ENCODE results near the gene CYP2A13. TPM values are rescaled to one million over a fixed set of nuclear protein-coding genes. Genes with fewer than 3 reads are reported as not detected.
A peak's percentile ranks its signal among the peaks of the same experiment; 100 is the strongest.
"Not testable (repeated sequence)": the region's sequence is repeated elsewhere in the genome, so short reads cannot be mapped to it uniquely, and the experiment has no call there.

Gene CYP2A13
- total RNA-seq, 1 donor from 2014 or later = not detected

DNA sequence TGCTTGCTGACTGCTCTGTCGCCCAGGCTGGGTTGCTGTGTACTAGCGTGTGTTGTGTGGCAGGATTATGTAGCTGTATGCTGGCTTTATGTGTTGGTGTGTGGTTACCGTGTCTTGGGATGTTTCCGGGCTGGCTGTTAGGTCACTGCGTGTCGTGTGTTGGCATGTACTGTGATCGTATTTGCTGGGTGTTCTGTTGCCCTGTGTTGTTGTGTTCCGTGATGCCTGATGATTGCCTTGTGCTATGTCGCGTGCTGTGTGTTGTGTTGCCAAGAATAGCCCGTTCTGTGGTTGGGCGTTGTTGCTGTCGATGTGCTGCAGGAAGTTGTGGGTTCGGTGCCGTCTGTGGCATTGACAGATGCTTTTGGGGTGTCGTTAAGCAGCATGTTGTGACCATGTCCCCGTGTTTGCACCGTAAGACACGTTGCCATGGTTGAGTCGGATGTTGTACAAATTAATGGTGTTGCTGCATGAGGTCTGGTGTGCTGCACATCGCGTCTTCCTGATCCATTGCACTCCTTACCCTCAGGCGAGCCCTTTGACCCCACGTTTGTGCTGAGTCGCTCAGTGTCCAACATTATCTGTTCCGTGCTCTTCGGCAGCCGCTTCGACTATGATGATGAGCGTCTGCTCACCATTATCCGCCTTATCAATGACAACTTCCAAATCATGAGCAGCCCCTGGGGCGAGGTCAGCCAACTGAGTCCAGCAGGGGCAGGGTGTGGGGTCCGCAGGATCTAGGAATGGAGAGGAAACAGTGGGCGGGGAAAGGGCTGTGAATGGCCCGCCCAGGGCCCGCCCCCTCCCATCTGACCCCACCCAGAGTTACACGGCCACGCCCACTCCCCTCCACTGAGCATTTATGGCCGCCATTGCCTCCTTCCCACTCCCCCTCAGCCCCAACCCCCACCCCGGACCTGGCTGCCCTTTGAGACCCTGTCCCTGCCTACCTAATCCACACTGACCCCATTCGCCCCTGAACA lies 33.0 kb downstream of the CYP2A13 start:
- DNase-seq (ENCODE audit: low spot score) = not testable (repeated sequence)

DNA sequence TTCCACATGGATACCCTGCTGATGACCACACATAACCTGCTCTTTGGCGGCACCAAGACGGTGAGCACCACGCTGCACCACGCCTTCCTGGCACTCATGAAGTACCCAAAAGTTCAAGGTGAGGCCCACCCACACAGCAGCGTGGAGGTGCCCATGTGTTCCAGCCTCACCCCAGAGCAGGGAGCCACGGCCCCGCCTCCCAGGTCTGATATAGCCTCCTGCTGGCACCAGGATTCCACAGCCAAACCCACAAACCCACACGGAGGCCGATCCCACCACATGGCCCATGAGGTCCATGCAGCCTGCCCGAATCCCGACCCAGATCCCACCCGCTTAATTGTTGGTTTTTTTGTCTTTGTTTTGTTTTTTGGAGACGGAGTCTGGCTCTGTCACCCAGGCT lies 34.6 kb downstream of the CYP2A13 start:
- DNase-seq (ENCODE audit: low spot score) = not testable (repeated sequence)

DNA sequence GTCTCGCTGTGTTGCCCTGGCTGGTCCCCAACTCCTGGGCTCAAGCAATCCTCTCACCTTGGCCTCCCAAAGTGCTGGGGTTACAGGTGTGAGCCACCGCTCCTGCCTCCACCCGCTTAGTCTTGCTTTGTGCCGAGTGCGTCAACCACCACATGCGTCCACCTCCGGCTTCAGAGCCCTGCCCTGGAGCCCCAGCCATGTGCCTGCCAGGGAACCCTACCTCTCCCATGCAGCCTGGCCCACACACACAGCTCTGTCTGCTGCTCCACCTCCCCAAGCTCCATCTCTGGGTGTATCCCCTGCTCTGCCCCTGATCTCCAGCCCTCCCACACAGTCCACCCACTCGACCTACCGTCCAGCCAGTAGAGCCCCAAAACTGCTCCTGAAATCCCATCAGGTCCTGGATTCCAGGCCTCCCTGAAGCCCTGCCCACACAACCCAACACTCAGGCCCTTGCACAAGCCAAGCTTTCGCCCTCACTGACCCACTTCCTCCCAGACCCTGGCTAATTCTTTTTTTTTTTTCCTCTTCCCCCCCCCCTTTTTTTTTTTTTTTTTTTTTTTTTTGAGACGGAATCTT lies 35.6 kb downstream of the CYP2A13 start:
- DNase-seq (ENCODE audit: low spot score) = no peak

DNA sequence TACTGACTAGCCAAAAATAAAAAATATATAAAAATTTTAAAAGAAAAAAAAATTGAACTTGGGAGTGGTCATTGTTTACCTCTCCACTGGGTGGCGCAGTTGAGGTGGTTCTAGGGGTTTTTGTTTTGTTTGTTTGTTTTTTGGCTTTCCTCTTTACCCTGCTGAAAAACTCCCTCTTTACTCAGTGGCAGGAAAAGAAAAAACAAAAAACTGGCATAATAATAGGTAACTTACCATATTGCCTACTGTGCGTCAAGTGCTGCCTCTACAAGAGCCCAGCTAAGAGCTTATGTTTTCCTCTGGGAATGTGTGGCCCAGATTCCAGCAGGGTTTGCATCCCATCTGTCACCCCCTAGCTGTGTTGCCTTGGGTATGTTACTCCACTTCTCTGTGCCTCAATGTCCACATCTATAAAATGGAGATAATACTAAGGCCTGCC lies 38.5 kb downstream of the CYP2A13 start:
- not testable (repeated sequence) for DNase-seq (ENCODE audit: low spot score)

DNA sequence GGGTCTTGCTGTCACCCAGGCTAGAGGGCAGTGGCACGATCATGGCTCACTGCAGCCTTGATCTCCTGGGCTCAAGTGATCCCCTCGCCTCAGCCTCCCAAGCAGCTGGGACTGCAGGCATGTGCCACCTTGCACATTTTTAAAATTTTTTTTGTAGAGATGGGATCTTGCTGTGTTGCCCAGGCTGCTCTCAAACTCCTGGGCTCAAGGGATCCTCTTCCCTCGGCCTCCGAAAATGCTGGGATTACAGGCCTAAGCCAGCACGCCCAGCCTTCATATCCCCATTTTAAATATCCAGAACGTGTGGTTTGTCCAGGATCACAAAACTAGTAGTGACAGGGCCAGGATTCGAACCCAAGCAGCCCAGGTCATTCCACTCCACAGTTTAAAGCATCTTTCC lies 39.1 kb downstream of the CYP2A13 start:
- DNase-seq (ENCODE audit: low spot score) = not testable (repeated sequence)

DNA sequence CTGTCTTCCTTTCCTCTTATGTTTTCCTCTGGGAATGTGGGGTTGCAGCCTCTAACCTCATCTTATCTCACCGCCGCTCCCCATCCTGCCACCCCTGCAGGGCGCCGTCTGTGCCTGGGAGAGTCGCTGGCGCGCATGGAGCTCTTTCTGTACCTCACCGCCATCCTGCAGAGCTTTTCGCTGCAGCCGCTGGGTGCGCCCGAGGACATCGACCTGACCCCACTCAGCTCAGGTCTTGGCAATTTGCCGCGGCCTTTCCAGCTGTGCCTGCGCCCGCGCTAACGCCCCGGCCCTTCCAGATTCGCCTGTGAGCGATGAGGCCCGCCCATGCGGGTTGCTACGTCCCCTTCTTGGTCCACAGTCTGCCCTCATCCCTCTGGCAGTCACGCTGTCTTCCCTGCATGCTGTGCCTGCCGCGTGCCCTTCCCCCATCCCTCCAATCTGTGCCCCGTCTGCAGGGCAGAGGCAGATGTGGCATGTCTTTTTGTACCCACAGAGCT lies 39.6 kb downstream of the CYP2A13 start:
- DNase-seq (ENCODE audit: low spot score) = peak; percentile 84

DNA sequence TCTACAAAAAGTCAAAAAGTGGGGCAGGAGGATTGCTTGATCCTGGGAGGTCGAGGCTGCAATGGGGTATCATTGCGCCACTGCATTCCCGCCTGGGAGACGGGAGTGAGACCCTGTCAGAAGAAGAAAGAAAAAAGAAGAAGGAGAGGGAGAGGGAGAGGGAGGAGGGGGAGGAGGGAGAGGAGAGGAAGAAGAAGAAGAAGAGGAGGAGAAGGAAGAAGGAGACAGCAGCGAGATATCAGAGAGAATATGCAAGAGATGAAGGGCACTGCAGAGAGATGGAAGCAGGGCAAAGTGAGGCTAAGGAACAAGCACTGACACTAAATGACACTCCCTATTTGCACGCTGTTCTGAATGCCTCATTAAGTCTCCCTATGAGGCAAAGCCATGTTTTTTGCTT lies 40.4 kb downstream of the CYP2A13 start:
- DNase-seq (ENCODE audit: low spot score) = no peak

DNA sequence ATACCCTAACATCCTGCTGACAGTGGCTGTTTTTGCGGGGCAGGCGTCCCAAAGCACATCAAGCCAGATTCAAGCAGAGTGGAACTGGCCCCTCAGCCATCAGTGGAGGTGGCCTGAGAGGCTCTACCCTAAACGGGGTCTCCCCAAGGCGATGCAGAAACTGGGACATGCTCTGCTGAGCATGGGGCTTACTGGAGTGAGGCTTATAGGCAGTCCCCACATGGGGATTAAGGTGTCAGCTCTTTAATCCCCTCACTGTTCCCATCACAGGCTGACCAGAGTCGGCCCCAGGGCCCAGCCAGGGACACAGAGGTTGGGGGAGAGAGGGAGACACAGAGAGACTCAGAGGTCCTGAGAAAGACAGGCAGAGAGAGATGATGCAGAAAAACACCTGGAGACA lies 42.9 kb downstream of the CYP2A13 start:
- no peak for DNase-seq (ENCODE audit: low spot score)

DNA sequence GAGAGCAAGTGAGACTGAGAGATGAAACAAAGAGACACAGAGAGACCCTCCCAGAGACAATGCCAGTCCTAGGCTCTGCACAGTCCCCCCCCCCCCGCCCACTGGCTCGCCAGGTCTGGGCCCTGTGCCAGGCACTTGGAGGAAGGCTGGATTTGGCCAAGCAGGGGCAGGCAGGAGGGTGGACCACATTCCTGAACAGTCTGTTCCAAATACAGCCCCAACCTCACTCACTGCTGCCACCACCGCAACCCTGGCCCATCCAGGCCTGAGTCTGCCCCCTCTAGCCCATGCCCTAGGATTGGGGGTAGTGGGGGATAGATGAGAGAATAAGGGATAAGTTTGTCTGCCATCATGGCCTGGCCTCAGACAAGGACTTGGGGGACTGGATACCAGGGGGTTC lies 45.0 kb downstream of the CYP2A13 start:
- DNase-seq (ENCODE audit: low spot score) = no peak

DNA sequence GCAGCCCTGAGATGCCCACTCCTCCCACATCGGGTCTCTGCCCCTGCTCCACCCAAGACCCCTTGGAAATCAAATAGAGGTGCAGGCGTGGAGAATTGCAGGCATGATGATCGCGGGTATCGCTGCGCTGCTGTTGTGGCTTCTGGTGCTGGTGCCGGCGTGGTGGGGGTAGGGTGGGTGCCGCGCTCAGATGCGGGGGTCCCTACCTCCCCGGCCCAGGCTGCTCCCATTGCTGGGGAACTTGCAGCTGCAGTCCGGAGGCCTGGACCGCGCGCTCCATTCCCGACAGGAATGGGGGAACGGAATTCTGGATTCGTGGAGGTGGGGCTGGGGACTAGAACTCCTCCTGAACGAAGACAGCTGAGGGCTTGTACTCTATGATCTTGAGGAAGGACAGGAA lies 46.4 kb downstream of the CYP2A13 start:
- no peak for DNase-seq (ENCODE audit: low spot score)

DNA sequence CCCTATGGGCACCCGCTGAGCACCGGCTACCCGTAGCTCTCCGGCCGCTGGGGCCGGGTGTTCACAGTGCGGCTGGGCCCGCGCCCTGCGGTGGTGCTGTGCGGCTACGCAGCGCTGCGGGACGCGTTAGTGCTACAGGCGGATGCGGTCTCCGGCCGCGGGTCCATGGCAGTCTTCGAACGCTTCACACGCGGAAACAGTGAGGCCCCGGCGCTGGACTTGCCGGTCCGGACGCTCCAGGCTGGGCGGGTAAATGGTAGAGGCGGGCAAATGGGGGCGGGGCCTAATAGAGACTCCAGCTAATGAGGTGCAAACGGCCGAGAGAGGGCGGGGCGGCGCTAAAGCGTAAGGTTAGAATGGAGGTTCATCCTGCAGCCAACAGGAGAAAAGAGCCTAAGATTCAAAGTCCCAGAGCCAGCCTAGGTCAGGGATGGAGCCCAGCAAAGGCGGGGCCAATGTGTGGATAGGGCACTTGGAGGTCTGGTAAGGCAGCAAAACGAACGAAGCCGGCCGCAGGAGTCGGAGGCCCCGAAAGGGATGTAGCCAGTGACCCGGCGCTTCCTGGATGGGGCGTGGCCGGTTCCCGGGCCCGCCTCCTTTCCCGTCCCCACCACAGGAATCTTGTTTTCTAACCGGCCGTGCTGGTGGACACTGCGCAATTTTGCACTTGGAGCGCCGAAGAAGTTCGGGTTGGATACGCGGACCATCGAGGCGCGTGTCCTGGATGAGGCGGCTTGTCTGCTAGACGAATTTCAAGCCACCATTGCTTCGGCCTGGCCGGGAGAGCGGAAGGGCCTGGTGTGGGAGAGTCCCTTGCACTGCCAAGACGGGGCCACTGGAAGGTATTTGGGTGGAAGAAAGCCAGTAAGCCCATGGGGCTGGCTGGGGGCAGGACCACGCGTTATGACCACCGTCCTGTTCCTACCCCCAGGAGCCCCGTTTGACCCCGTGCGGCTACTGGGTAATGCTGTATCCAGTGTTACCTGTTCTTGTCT lies 47.4 kb downstream of the CYP2A13 start:
- not testable (repeated sequence) for DNase-seq (ENCODE audit: low spot score)

DNA sequence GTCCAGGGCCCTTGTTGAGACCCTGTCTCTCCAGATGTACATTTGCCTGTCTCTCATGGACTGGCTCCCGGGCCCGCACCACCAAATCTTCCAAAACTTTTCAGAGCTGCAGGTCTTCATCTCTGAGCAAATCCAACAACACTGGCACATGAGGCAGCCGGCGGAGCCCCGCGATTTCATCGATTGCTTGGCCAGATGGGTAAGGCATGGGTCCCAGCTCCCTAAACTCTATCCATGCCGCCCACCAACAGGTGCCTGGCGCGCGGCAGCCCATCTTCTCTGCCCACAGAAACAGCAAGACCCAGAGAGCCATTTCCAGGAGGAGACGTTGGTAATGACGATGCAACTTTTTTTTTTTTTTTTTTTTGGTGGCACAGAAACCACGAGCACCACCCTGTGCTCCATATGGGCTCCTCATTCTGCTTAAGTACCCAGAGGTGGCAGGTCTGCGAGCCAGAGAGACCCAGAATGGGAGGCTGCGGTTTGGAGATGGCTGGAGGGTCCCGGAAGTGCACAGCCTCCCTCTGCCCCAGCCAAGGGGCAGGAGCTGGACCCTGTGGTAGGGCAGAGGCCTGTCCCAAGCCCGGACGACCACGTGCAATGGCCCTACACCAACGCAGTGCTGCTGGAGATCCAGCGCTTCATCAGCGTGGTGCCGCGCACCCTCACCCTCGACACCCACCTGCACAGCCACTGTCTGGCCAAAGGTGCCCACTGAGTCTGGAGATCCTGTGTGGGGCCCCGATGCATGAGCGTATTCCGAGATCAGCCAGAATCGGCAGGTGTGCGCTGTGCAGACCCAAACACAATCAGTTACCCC lies 48.6 kb downstream of the CYP2A13 start:
- DNase-seq (ENCODE audit: low spot score) = no peak

DNA sequence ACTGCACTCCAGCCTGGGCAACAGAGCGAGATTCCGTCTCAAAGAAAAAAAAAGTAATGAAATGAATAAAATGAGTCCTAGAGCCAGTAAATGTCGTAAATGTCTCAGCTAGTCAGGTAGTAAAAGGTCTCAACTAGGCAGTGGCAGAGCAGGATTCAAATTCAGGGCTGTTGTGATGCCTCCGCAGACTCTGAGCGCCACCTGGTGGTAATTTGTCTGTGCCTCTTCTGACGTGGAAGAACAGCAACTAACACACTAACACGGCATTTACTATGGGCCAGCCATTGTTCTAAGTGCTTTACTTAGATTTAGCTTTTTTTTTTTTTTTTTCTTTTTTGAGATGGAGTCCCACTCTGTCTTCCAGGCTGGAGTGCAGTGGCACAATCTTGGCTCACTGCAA lies 56.2 kb downstream of the CYP2A13 start:
- peak; percentile 81 for DNase-seq (ENCODE audit: low spot score)

Other genes with a start within 250 kb of the CYP2A13 start
- not detected for gene CYP2A6, start 238.0 kb upstream of the CYP2A13 start, total RNA-seq
- gene CYP2A7, start 206.2 kb upstream of the CYP2A13 start, total RNA-seq = not detected
- gene CYP2B6, start 97.2 kb upstream of the CYP2A13 start, total RNA-seq = not detected
- gene CYP2F1, start 26.0 kb downstream of the CYP2A13 start, total RNA-seq = not detected
- gene CYP2S1, start 104.8 kb downstream of the CYP2A13 start, total RNA-seq = 13.2 TPM
- gene AXL, start 130.8 kb downstream of the CYP2A13 start, total RNA-seq = 40.1 TPM
- gene HNRNPUL1, start 175.9 kb downstream of the CYP2A13 start, total RNA-seq = 183 TPM
- gene CCDC97, start 221.7 kb downstream of the CYP2A13 start, total RNA-seq = 38.3 TPM